GM12891 (cell line): ENCODE measurements around the gene HDAC9.

Experiments
- PAX5 ChIP-seq: IDR thresholded peaks from 2 replicates; pipeline ENCODE4 v1.6.1; 2011; ENCODE audit warnings: low read length, moderate library complexity, mild to moderate bottlenecking; ENCODE audit not compliant: insufficient read depth, severe bottlenecking
- POLR2A ChIP-seq: IDR thresholded peaks from 2 replicates; pipeline ENCODE4 v1.6.1; 2011; ENCODE audit warnings: low read depth, low read length, control low read depth
- POLR2AphosphoS5 ChIP-seq: IDR thresholded peaks from 2 replicates; pipeline ENCODE4 v1.6.1; 2011; ENCODE audit warnings: low read depth, low read length, control low read depth
- TAF1 ChIP-seq: IDR thresholded peaks from 2 replicates; pipeline ENCODE4 v1.6.1; 2011; ENCODE audit warnings: low read depth, low read length, control low read depth

DNA sequence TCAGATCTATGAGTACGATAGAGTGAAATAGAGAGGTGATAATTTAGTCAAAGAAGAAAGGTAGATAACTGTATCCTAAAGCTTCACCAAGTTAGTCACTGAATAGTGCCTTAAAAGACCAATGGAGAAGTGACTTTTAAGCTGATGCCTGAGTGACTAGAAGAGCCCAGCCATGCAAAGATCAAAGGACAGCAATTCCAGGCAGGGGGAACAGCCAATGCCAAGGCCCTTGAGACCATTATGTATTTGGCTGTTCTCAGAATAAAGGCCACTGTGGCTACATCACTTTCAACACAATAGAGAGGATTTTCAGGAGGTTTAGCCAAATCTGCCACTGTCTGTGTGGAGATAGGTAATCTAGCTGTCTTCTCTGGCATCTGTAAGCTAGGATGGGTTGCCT lies 17.8 kb downstream of the HDAC9 start:
- no peak for TF ChIP-seq POLR2A
- TF ChIP-seq TAF1 = no peak
- TF ChIP-seq POLR2AphosphoS5 = no peak
- TF ChIP-seq PAX5 = no peak
